ENCODE results near the gene TAF3.

The TAF3 gene

GRCh38 chr10:8063128-8063908, 245.0 kb downstream of the TAF3 start (continued):
- TF ChIP-seq SP7 (tag by site-specific recombination; IDR thresholded peaks at IDR 0.05) (no peak), ZNF670 (tag by site-specific recombination; IDR thresholded peaks at IDR 0.05; ENCODE audit: low read depth) (no peak), ZNF555 (tag by site-specific recombination; conservative IDR thresholded peaks at IDR 0.05) (no peak), ZNF24 (tag by site-specific recombination; IDR thresholded peaks at IDR 0.05) (no peak)

- Histone ChIP-seq H3K36me3 (ENCODE audit: control insufficient read depth in 2 of 2, insufficient read depth in 1 of 2, low read length in 2 of 2) (peaks cover 57 to 100% of the 10 kb centered on the region in 2 experiments), H3K9me3 (ENCODE audit: control insufficient read depth, insufficient read depth, low read depth, low read length) (no peaks in the 10 kb centered on the region), H3K27ac (ENCODE audit: extremely low read depth, low read depth, low read length) (no peak overlapping the region), H3K4me1 (ENCODE audit: control insufficient read depth, insufficient read depth, low read length) (no peaks in the 10 kb centered on the region; the same call in 1 of the 2 replicates), H3K4me3 (ENCODE audit: low read depth, low read length) (no peak overlapping the region)
- ChIA-PET POLR2A (no interaction called here), CTCF (no interaction called here)
- TF ChIP-seq ZNF18 (tag by site-specific recombination; IDR thresholded peaks at IDR 0.05) (no peak), ZNF701 (tag by site-specific recombination; IDR thresholded peaks at IDR 0.05) (no peak), ZNF521 (tag by site-specific recombination; IDR thresholded peaks at IDR 0.05) (no peak), KLF1 (tag by site-specific recombination; IDR thresholded peaks at IDR 0.05) (no peak), SP2 (tag by site-specific recombination; IDR thresholded peaks at IDR 0.05) (no peak), ZNF23 (tag by site-specific recombination; IDR thresholded peaks at IDR 0.05; ENCODE audit: borderline replicate concordance) (no peak), ZNF112 (tag by site-specific recombination; IDR thresholded peaks at IDR 0.05) (no peak), ZBTB10 (tag by site-specific recombination; IDR thresholded peaks at IDR 0.05) (no peak), GFI1B (tag by site-specific recombination; IDR thresholded peaks at IDR 0.05) (no peak), ZNF580 (tag by site-specific recombination; IDR thresholded peaks at IDR 0.05) (no peak), ZNF658 (tag by site-specific recombination; IDR thresholded peaks at IDR 0.05) (no peak), ZNF510 (tag by site-specific recombination; IDR thresholded peaks at IDR 0.05; ENCODE audit: insufficient replicate concordance) (no peak), ZNF621 (tag by site-specific recombination; IDR thresholded peaks at IDR 0.05) (no peak), ZNF768 (tag by site-specific recombination; IDR thresholded peaks at IDR 0.05) (no peak), REPIN1 (tag by site-specific recombination; IDR thresholded peaks at IDR 0.05; ENCODE audit: low read depth) (no peak), ZNF24 (tag by site-specific recombination; IDR thresholded peaks at IDR 0.05) (no peak), ZNF398 (tag by site-specific recombination; IDR thresholded peaks at IDR 0.05) (no peak), BCL11B (tag by site-specific recombination; IDR thresholded peaks at IDR 0.05; ENCODE audit: low read depth) (no peak)
Measured at GRCh38 chr10:8063935-8064334, 245.6 kb downstream of the TAF3 start.

Data from HEK293 (cell line).